LHCN-M2 (cell line): Measurements from ENCODE around the gene IPO8. TPM values are rescaled to one million over a fixed set of nuclear protein-coding genes. Genes with fewer than 3 reads are reported as not detected.
"Not testable (repeated sequence)": the region's sequence is repeated elsewhere in the genome, so short reads cannot be mapped to it uniquely, and the experiment has no call there.

Experiments
- DNase-seq: peaks from one replicate; pipeline ENCODE4 v3.0.0-alpha.2; 2012; ENCODE audit warnings: low read depth
- total RNA-seq: library from RNA; depleted of rRNA; stranded (reverse); fragments of >200 nt; gene quantifications from 2 replicates; pipeline ENCODE4 v1.2.3, GENCODE V29; 2014

Gene IPO8
- total RNA-seq, 1 experiment from 2014 or later: 35.6 TPM

GRCh38 chr12:30691122-30691879 lies 4.4 kb downstream of the IPO8 start:
- peak; percentile 90 for DNase-seq

GRCh38 chr12:30687265-30687986 lies 8.2 kb downstream of the IPO8 start:
- peak; percentile 22 for DNase-seq

- DNase-seq: no peak
These were observed 16.4 kb downstream of the IPO8 start for GRCh38 chr12:30679241-30679640.

GRCh38 chr12:30678221-30678620 lies 17.4 kb downstream of the IPO8 start:
- DNase-seq: no peak

- no peak for DNase-seq
These were observed 34.5 kb downstream of the IPO8 start for GRCh38 chr12:30661210-30661609.

- DNase-seq: no peak
These were observed 43.5 kb downstream of the IPO8 start for GRCh38 chr12:30652034-30652696.

GRCh38 chr12:30646821-30647220 lies 48.8 kb downstream of the IPO8 start:
- DNase-seq: no peak

GRCh38 chr12:30643366-30643765 lies 52.3 kb downstream of the IPO8 start:
- DNase-seq: peak; percentile 19

- no peak for DNase-seq
These were observed 55.3 kb downstream of the IPO8 start for GRCh38 chr12:30640392-30640791.

GRCh38 chr12:30635385-30635784 lies 60.3 kb downstream of the IPO8 start:
- DNase-seq: no peak

GRCh38 chr12:30631740-30632139 lies 63.9 kb downstream of the IPO8 start:
- DNase-seq: peak; percentile 4

- DNase-seq: no peak
These were observed 64.7 kb downstream of the IPO8 start for GRCh38 chr12:30630979-30631285.

- DNase-seq: no peak
These were observed 65.3 kb downstream of the IPO8 start for GRCh38 chr12:30630076-30630978.

- no peak for DNase-seq
These were observed 68.8 kb downstream of the IPO8 start for GRCh38 chr12:30626847-30627246.

GRCh38 chr12:30624009-30624408 lies 71.7 kb downstream of the IPO8 start:
- DNase-seq: no peak

- DNase-seq: peak; percentile 55
These were observed 73.2 kb downstream of the IPO8 start for GRCh38 chr12:30622509-30622908.

- not testable (repeated sequence) for DNase-seq
These were observed 73.9 kb downstream of the IPO8 start for GRCh38 chr12:30621663-30622241.

GRCh38 chr12:30617346-30618016 lies 78.2 kb downstream of the IPO8 start:
- DNase-seq: no peak

- DNase-seq: no peak
These were observed 81.6 kb downstream of the IPO8 start for GRCh38 chr12:30614031-30614430.

- peak; percentile 19 for DNase-seq
These were observed 82.4 kb downstream of the IPO8 start for GRCh38 chr12:30613119-30613830.
